ENCODE measurements around the gene MED12L. TPM values are rescaled to one million over a fixed set of nuclear protein-coding genes. Genes with fewer than 3 reads are reported as not detected.

MED12L gene
- total RNA-seq, 1 experiment from 2014 or later, result 3.0 TPM

- Histone ChIP-seq H3K27me3 (ENCODE audit: insufficient read depth, low read depth) (no peaks in the 10 kb centered on the region), H3K9me3 (ENCODE audit: insufficient read depth, low read depth) (no peaks in the 10 kb centered on the region), H3K9me2 (ENCODE audit: insufficient read depth) (no peaks in the 10 kb centered on the region), H3K79me2 (ENCODE audit: low read depth) (peaks cover 43% of the 10 kb centered on the region), H3K4me1 (replicated peaks; ENCODE audit: insufficient read depth) (peaks cover 77% of the 10 kb centered on the region), H2AFZ (peak overlapping the region; percentile 65), H3K4me2 (peak overlapping the region; percentile 70), H3K4me3 (peak overlapping the region; percentile 51; the same call in 1 of the 2 replicates), H3K36me3 (ENCODE audit: low read depth) (no peaks in the 10 kb centered on the region), H4K20me1 (ENCODE audit: insufficient read depth) (no peaks in the 10 kb centered on the region), H3K27ac (peak overlapping the region; percentile 96), H3F3A (ENCODE audit: insufficient read depth, low read depth) (peaks cover 52% of the 10 kb centered on the region)
- CTCF ChIA-PET, result interaction anchor here (0.7 to 3.3 kb wide), 4 partner anchors 13 to 134 kb away, joined by 3 to 16 read pairs (median 6); no protein-coding TSS in a partner anchor
- TF ChIP-seq, protein P1, sequence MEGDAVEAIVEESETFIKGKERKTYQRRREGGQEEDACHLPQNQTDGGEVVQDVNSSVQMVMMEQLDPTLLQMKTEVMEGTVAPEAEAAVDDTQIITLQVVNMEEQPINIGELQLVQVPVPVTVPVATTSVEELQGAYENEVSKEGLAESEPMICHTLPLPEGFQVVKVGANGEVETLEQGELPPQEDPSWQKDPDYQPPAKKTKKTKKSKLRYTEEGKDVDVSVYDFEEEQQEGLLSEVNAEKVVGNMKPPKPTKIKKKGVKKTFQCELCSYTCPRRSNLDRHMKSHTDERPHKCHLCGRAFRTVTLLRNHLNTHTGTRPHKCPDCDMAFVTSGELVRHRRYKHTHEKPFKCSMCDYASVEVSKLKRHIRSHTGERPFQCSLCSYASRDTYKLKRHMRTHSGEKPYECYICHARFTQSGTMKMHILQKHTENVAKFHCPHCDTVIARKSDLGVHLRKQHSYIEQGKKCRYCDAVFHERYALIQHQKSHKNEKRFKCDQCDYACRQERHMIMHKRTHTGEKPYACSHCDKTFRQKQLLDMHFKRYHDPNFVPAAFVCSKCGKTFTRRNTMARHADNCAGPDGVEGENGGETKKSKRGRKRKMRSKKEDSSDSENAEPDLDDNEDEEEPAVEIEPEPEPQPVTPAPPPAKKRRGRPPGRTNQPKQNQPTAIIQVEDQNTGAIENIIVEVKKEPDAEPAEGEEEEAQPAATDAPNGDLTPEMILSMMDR (conservative IDR thresholded peaks at IDR 0.05), result no peak
- TF ChIP-seq EZH2 (IDR thresholded peaks at IDR 0.05; ENCODE audit: low read depth), result no peak
- POLR2A ChIA-PET (ENCODE audit: unreplicated experiment), result interaction anchor here (0.5 to 1.0 kb wide), 10 partner anchors 9 to 1854 kb away, joined by 3 to 16 read pairs (median 4); no protein-coding TSS in a partner anchor
- intact Hi-C loops (cut with micrococcal nuclease; ENCODE audit: unreplicated experiment), result loop anchor here (1.0 to 10.0 kb wide), 8 partner anchors 11 to 960 kb away; partner anchors contain the start of genes GPR87 and MBNL1
- DNase-seq, result peak; percentile 95 to 99
- BruUV-seq (replicated peaks), result no TSS peak
Observed at GRCh38 chr3:151305060-151305774, 219.8 kb downstream of the MED12L start.

- peak overlapping the region; percentile 70 for H3K4me2 ChIP-seq
- H3K79me2 ChIP-seq (ENCODE audit: low read depth), result peaks cover 49% of the 10 kb centered on the region
- CTCF ChIA-PET, result interaction anchor here (0.7 to 3.3 kb wide), 3 partner anchors 22 to 134 kb away, joined by 3 to 16 read pairs (median 9); no protein-coding TSS in a partner anchor
- no peak for TF ChIP-seq EZH2 (IDR thresholded peaks at IDR 0.05; ENCODE audit: low read depth)
- TF ChIP-seq, protein P1 (conservative IDR thresholded peaks at IDR 0.05), result no peak
- no peaks in the 10 kb centered on the region for H4K20me1 ChIP-seq (ENCODE audit: insufficient read depth)
- H3K27me3 ChIP-seq (ENCODE audit: insufficient read depth, low read depth), result no peaks in the 10 kb centered on the region
- peak overlapping the region; percentile 4; the same call in 1 of the 2 replicates for H2AFZ ChIP-seq
- H3K4me3 ChIP-seq, result peak overlapping the region; percentile 38
- TSS peak; percentile 81 for BruUV-seq (replicated peaks)
- H3K9me3 ChIP-seq (ENCODE audit: insufficient read depth, low read depth), result no peaks in the 10 kb centered on the region
- POLR2A ChIA-PET (ENCODE audit: unreplicated experiment), result interaction anchor here (0.5 to 1.0 kb wide), 7 partner anchors 8 to 762 kb away, joined by 3 to 16 read pairs (median 3); no protein-coding TSS in a partner anchor
- H3K4me1 ChIP-seq (replicated peaks; ENCODE audit: insufficient read depth), result peaks cover 80% of the 10 kb centered on the region
- DNase-seq, result peak in 1 of 2 experiments; percentile 37
- H3K9me2 ChIP-seq (ENCODE audit: insufficient read depth), result no peaks in the 10 kb centered on the region
- peaks cover 52% of the 10 kb centered on the region for H3F3A ChIP-seq (ENCODE audit: insufficient read depth, low read depth)
- no peaks in the 10 kb centered on the region for H3K36me3 ChIP-seq (ENCODE audit: low read depth)
- H3K27ac ChIP-seq, result peak overlapping the region; percentile 96
- intact Hi-C loops (cut with micrococcal nuclease; ENCODE audit: unreplicated experiment), result loop anchor here (1.0 to 10.0 kb wide), 8 partner anchors 11 to 960 kb away; partner anchors contain the start of genes GPR87 and MBNL1
Observed at GRCh38 chr3:151305775-151306151, 220.3 kb downstream of the MED12L start.

GRCh38 chr3:151306168-151306810 lies 220.8 kb downstream of the MED12L start:
- intact Hi-C loops (cut with micrococcal nuclease; ENCODE audit: unreplicated experiment), result loop anchor here (5.0 to 10.0 kb wide), 3 partner anchors 531 to 959 kb away; partner anchors contain the start of gene MBNL1
- CTCF ChIA-PET, result interaction anchor here (0.7 to 3.3 kb wide), 2 partner anchors 21 to 78 kb away, joined by 3 to 16 read pairs; no protein-coding TSS in a partner anchor

More at GRCh38 chr3:151306168-151306810, 220.8 kb downstream of the MED12L start:
- Histone ChIP-seq H3K4me3 (peak overlapping the region; percentile 38), H3K79me2 (ENCODE audit: low read depth) (peaks cover 51% of the 10 kb centered on the region), H3K4me2 (peak overlapping the region; percentile 70), H3K9me2 (ENCODE audit: insufficient read depth) (no peaks in the 10 kb centered on the region), H3K9me3 (ENCODE audit: insufficient read depth, low read depth) (no peaks in the 10 kb centered on the region), H2AFZ (peak overlapping the region; percentile 4; the same call in 1 of the 2 replicates), H3K36me3 (ENCODE audit: low read depth) (no peaks in the 10 kb centered on the region), H3F3A (ENCODE audit: insufficient read depth, low read depth) (peaks cover 52% of the 10 kb centered on the region), H3K27me3 (ENCODE audit: insufficient read depth, low read depth) (no peaks in the 10 kb centered on the region), H3K27ac (peak overlapping the region; percentile 96), H3K4me1 (replicated peaks; ENCODE audit: insufficient read depth) (peaks cover 77% of the 10 kb centered on the region), H4K20me1 (ENCODE audit: insufficient read depth) (no peaks in the 10 kb centered on the region)
- BruUV-seq (replicated peaks), result no TSS peak
- TF ChIP-seq EZH2 (IDR thresholded peaks at IDR 0.05; ENCODE audit: low read depth), result no peak
- TF ChIP-seq, protein P1 (conservative IDR thresholded peaks at IDR 0.05), result no peak
- no peak for DNase-seq
- POLR2A ChIA-PET (ENCODE audit: unreplicated experiment), result interaction anchor here (0.5 to 1.3 kb wide), 4 partner anchors 10 to 238 kb away, joined by 3 to 16 read pairs (median 8); partner anchors contain the start of gene GPR87
